ENCODE measurements around the gene STAM2.

Gene STAM2

DNA sequence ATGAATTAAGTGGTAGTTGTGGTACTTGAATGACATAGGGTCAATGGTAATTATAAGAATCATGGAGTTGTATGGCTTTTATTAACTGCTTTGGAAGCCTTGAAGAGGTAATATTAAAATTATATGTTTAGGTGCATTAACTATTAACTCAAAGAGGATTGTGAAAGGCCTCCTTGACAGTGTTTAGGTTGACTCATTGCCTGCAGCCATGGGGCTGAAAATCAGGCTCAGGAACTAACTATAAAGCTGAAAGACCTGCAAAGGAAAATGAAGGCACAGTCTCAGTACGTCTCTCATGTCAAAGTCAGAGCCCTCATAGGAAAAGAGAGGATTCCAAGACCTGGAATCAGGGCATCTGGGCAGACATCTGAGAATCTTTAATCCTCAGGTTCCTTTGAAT is 107.7 kb downstream of the STAM2 start:
- DNase-seq, result no peak

All from hematopoietic multipotent progenitor cell treated with erythropoietin and hydrocortisone succinate and interleukin-3 and kit ligand, for 8 days (in vitro differentiated cells).